NCI-H774 (cell line): ENCODE measurements around the gene ECEL1.

Experiments used
- DNase-seq: peaks from one replicate; lab custom pipeline; 2025; lab: John Stamatoyannopoulos, UW

Gene ECEL1

DNA sequence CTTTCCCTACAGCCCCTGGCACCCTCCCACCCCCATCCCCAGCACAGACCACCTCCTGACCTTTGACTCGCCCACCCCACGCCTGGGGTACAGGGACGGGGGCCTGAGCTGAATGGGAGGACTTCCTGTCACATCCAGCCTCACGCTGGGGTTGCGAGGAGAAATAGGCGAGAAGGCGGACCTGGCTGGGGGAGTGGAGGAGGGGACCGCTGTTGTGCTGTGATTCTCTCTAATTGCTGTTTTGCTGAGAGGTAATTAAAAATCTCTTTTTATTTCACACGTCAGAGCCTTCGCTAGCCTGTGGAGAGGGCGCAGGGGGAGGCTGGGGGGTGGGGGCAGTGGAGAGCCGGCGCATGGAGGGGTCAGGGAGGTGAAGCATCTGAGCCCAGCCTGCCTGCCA is 9.7 kb upstream of the ECEL1 start:
- no peak for DNase-seq

DNA sequence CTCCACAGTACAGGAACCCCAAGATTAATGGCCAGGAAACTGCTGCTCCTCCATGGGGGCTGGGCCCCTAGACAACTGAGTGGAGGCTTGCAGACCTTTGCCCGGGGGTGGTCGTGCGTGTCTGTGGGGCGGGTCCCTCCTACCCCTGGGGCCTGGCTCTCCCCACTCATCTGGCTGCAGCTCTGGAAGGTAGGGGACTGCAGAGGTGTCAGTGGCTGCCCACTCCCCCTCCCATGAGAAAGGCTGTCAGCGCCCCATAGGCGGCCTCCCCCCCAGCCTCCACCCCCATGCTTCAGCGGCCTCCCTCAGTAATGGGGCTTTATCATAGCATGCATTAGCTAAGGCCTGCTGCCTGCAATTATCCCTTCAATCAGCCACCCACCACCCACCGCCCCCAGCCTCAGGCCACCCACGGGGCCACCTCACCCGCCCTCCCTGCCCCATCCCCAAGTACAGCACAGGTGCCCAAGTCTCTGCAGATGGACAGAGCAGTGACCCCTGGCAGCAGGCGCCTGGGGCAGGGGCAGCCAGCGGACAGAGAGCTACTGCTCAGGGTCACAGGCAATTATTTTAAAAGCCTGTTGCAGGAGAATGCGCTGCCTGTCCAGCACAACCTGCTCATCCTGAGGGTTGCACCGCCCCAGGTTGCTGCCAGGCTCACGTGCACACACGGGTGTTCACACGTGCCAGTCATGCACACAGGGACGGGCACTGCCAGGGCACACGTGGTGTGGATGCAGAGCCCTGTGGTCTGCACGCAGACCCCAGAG is 9.1 kb upstream of the ECEL1 start:
- DNase-seq = no peak

DNA sequence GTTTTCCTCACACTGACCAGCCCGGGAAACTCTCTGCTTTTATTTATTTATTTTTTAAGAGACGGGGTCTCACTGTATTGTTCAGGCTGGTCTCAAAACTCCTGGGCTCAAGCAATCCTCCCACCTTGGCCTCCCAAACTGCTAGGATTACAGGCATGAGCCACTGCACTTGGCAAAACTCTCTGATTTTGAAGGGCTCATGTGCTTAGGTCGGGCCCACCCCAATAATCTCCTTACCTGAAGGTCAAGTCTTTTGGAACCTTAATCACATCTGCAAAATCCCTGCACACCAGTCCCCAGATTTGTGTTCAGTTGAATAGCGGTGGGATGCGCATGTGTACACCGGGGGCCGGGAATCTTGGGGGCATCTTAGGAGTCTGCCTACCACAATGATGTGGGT is 7.7 kb upstream of the ECEL1 start:
- DNase-seq = no peak

DNA sequence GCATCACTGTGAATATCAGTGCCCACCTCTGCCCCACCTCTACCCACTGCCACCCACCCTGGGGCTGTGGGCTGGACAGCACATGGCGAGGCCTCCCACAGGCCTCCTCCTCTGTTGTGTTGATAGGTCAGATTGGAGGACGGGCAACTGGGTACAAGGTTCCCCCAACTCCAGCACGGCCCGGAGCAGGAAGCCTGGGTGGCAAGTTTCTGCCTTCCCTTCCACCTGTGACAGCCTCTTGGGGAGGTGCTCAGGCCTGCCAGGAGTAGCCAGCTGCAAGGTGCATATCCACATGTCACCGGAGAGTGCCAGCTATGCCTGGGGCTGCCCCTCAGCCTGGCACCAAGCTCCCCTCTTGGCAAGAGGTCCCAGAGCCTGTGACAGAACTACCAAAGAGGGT is 6.9 kb upstream of the ECEL1 start:
- no peak for DNase-seq

DNA sequence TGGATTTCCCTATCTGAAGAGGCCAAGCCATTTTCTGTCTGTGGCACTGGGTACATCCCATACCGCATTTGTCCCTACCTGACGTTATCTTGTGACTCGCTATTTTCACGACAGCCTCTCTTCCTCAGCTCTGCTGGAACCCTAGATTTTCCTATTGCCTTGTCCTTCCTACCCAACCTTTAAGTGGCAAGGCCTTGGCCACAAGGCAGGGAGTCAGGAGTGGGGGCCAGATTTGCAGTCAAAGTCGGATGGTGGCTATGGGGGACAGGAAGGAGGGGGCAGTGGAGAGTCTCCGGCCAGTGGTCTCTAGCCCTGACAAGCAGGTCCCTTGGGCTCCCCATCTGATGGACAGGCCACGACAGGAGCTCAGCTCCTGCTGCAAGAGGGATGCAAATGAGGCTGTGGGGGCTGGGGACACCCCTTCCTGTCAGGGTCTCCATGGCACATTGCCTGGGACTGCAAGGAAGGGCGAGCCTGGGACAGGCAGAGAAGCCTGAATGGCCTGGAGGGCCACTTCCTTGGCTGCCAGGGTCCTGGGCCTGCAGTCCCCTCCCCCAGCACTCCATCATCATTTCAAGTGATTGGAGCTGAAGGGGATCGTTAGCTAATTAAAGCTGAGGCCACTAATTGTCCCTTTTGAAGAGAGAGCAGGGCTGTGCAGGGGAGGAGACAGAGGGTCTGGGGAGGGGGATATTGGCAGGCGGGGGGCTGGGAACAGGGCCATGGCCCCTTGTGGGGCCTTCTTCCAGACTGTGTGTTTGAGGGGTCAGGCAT is 6.3 kb upstream of the ECEL1 start:
- no peak for DNase-seq

DNA sequence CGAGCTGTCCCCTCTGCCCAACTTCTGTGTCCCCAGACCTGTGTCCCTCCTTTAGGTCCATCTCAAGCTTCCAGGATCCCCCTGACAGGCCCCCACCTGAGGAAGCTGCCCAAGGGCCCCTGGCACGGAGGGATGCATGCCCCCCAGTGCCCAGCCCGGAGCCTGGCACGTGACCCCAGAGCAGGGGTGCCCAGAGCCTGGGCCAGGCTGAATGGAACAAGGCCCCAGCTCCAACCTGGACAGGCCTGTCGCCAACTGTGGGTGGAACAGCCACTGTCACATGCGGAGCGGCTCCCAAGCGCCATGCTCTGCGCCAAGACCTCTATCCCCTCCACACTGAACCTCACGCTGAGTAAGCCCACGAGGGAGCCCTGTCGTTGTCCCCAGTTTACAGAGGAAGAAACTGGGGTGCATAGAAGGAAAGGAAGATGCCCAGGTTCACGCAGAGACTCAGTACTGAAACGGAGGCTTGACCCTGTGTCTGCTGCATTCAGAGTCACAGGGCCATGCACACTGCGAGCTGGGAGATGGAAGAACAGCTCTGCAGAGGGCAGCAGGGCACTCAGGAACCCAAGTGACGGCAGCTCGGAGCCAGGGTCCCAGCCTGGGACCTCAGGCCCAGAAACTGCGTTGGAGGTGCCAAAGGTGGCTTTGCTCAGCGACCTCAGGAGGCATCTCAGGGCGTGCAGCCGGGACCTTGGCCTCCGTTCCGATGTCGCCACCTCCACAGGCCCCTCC is 5.5 kb upstream of the ECEL1 start:
- DNase-seq = no peak

DNA sequence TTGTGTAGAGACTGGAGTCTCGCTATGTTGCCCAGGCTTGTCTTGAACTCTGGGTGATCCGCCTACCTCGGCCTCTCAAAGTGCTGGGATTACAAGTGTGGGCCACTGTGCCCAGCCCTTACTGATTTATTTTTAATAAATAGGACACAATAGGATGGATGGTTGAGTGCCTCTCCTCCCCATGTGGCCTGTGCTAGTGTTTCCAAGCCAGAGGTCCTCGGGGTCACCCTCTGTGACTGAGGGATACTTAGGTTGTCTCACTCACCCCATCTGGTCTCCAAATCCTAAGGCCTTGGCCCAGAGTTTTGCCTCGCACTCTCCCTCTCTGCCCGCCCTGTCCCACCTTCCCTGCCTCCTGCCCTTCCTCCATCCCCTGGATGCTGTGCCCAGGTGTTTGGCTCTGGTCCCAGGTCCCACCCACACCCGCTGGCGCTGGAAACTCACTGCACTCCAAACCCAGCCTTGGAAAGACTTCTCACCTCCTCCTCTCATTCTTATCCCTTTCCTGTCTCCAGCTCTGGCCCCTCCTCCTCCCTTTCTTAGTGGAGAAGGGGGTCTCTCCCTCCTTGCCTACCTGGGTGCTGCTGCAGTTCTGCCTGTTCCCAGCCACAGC is 4.7 kb upstream of the ECEL1 start:
- DNase-seq = no peak

DNA sequence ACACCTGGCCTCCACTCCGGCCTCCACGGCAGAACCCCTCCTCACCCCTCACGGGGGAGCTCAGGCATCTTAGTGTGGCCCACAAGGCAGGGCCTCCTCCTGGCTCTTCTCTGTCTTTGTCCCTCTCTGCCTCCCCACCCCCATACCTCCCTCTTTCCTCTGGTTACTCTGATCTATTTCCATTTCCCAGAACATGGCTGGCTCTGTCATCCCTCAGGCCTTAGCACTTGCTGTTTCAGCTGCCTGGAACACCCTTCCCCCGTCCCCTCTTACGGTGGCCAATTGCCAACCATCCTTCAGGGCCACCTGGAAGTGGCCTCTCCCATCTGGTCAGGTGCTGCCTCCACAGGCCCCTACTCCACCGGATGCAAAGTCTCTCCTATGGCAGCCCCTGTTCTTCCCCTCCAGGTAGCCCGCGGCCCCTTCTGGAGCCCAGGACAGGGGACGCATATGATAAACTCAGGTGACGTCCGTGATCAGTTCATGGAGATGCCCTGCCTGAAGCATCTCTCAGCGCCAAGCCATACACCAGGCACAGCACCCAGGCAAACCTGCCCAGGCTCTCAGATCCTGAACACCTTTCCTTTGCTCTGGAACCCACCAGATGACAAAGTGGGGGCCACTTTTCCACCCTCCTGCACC is 3.6 kb upstream of the ECEL1 start:
- no peak for DNase-seq

DNA sequence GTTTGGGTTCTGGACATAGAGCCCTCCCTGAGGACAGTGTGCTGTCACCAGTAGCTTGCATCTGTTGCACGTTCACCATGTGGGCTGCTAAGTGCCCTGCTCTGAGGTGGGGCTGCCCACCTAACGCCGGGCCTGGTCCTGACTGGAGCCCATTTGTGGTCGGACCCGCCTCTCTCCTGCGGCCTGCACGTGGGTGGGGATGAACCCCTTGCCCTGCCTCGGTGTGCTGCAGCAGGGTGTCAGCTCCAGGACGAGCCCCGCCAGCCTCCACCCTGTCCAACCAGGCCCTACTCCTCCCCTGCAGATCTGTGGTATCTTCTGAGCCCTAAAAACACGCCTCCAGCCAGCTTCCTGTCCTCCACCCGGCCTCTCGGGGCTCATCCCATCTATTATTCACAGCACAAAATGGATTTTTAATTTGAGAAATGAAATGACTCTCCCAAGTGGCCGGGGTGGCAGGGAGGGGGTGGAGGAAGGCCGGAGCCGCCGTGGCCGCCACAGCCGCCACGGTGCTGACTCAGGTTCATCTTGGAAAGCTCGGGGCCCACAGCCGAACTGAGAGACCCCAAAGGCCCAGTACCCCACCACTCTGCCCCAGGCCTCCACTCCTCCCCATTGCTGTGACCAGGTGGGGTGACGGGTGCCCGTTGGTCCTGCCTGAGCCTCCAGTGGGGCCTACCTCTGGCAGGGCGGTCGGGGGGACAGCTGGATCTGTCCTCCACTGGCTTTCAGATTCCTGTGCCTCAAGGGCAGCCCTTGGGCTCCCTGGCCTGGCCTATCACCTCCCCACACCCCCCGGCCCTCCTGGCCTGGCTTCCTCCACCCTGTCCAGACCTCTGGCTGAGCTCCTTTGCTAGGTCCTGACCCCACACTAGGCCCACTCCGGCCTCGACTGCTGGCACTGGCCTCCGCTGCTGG is 2.8 kb upstream of the ECEL1 start:
- DNase-seq = no peak

DNA sequence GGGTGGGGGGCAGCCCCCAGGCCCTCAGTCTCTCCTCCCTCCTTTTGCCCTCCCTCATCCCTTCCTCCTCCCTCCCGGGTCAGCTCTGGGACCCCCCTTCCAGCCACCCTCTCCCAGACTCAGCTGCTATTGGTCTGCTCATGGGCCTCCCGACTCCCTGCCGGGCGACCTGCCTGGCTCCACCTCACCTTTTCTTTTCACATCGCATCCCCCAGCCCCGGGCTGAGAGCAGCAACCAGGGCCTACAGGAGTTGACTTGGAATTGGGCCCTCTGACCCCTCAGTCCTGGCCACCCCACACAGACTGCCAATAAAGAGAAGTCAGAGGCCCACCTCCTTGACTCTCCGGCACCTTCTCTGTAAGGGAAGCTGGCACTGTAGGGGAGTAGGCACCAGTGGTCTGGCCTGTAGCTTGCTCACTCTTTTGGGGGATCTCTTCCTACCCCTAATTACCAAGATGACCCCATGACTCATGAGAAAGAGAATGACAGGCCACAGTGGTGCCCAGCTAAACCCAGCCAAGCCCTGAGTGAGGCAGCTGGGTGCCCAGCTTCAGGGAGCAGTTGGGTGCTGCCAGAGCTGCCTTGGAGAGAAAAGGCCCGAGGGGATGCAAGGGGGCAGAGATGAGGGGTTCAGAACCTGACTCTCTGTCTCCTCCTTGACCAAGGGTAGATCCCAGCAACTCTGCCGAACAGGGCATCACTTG is 2.0 kb upstream of the ECEL1 start:
- no peak for DNase-seq

DNA sequence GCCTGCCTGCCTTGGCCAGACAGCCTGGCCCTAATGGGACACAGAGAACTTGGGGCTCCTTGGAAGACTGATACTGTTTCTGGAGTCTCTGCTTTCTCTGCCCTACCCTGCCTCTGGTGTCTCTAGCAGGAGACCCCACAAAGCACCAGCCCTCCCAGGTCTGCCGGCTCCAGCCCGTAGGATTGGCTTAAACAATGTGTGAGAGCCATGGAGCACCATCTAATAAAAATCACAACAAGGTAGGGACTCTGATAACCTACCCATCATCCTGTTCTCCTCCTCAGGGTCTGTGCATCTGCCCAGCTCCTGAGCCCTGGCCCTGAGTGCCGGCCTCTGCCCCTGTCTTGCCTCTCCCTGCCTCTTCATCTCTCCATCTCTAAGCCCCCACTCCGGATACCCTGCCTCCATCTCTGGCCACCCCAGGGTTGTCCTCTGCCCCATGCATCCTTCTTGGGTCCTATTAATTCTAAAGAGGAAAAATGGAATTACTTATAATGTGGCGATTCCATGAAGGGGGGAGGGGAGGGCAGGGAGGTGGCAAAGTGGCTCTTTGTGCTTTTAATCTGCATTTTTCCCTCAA is 1.2 kb upstream of the ECEL1 start:
- no peak for DNase-seq

DNA sequence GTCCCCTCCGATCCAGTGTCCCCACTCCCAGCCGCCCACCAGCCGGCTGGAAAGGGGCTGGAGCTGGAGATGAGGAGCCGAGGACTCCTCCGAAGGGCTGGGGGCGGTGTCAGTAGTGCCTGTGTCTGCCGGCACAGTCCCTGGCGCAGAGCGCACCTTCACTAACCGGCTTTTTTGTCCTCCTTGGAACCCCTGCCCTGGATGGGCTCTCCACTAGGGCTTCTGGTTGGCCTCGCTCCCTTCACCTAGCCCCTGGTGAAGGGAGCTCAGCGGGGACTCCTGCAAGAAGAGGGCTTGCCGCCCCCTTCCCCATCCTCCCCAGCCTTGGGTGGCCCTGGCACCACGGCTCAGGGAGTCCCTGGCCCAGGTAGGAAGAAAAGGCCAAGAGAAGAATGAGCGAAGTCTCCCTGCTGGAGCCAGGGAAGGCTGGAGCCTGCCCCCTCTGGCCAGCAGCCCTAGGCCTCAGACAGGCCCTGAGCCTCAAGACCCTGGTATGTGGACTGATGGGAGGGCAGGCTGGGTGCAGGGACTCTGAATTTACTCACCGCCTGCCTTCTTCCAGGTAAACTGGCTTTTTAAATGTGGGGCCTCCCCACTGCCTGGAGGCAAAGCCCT is 570 bp upstream of the ECEL1 start:
- no peak for DNase-seq

DNA sequence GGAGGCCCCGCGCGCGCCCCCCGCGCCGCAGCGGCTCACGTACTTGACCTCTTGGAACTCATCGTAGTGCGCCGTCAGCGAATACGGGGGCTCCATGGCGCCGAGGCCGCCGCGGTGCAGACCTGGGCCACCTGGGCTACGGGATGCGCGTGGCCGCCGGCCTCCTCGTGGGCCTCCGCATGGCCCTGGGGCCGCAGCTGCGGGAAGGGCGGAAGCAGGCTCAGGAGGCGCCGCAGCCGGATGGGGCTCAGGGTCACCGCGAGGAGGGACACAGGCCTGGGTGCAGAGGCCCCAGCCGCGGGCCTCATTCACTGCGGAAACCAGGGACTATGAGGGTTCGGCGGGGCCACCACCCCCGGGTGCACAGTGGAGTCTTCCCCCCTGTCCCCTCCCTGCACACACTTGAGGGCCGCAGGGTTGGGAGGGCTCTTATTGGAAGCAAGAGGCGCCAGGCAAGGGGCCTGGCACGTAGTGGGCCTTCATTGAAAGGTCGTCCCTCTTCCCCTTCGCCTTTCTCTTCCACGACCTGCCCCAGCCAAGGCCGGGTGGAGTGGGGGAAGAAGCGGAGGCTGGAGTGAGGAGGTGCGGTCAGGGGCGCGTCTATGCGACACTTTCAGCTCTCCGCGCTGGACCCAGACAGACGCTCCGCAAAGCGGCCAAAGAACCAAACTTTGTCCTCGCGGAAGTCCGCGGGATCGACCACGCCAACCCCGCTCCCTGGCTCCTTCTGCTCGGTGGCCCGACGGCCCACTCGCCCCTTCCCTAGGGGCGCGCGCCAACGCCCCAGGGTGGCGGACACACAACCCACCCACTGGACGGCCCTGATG is 863 bp downstream of the ECEL1 start:
- DNase-seq = no peak

DNA sequence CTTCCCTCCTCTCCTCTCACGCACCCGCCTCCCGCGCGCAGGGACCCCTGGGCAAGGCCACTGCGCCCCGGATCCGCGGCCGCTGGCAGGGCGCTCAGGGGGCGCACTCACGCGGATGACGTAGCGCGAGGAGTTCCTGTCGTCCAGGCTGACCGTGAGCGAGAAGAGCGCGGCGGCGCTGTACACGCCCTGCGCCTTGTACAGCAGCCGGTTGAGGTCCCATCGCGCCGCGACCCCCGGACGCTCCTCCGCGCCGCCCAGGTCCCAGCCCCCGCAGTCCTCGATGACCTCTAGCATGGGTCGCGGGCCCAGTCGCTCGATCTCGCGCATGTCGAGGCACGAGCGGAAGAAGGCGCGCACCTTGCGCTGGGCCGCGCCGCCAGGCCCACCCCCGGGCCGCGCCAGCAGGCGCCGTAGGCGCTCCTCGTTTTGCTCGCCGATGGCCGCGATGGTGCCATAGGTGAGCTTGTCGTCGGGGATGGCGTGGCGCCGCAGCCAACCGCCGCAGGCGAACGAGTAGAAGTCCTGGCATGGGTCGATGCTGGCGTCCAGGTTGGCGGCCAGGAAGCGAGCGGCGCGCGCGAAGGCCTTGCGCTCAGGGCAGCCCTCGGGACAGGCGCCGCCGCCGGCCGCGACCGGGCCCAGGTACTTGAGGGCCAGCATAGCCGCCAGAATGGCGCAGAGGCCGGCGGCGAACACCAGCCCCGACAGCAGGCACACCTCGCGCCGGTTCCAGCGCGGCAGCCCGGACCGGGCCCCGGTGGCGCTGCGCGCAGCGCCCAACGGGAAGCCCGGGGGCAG is 1.7 kb downstream of the ECEL1 start:
- no peak for DNase-seq

DNA sequence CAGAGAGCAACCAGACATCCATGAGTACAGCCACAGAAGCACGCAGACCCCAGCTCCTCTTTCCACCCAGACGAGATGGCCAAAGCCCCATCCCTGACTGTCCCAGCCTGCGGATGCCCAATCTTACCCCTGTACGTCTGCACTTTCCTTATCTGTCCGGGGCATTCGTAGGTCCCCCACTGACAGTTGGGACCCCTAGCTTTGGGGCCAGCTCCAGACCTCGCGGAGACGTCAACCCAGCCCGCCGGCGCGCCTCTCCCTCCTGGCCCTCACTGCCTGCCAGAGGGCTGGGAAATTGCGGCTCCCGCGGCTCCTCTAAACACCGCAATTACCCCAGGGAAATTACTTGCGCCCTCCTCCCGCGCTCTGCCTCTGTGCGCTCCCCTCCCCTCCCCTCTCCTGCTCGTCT is 2.3 kb downstream of the ECEL1 start:
- no peak for DNase-seq

DNA sequence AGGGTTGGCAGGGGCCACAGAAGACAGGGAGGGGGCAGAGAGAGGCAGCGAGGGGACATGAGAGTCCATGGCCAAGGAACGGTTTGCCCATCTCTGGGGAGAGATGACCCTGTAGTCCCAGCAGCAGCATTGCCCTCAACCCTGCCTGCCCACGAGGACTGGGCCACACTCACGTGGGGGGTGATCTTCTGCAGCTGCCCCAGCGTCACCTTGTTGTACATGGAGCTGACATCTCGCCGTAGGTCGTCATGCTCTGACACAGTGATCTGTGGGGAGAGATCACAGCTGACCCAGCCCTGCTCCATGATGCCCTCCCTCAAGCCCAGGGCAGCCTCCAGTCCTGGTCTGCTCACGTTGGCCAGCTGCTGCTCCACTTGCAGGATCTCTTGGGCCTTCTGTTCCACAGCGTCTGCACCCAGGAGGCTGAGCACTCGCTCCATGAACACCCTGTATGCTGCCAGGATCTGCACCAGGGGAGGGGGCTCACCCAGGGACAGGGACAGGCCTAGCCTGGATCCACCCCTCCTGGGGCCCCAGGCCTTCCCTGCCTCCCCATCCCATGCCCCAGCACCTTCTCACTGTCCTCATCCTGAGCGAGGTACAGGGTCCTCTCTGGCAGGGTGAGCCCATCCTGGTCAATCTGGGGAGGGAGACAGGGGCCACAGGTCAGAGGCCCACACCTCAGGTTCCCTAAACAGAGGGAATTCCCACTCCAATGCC is 2.8 kb downstream of the ECEL1 start:
- DNase-seq = no peak
